ENCODE data around the gene PPP1R3F. TPM values are rescaled to one million over a fixed set of nuclear protein-coding genes. Genes with fewer than 3 reads are reported as not detected.
"Not testable (repeated sequence)": the region's sequence is repeated elsewhere in the genome, so short reads cannot be mapped to it uniquely, and the experiment has no call there.

PPP1R3F gene
- total and polyA plus RNA-seq, 9 of the 15 experiments (the other 6 are each of a cell fraction or from before 2014, with no cell fraction given), result 0.03 to 0.91 (median 0.43) TPM; not detected in 1

GRCh38 chrX:49307775-49308174 lies 38.2 kb downstream of the PPP1R3F start:
- CTCF ChIA-PET (ENCODE audit: low intra/inter-chr PET ratio); FAIRE-seq; intact Hi-C loops (cut with micrococcal nuclease); POLR2A ChIA-PET; H3K9ac ChIP-seq (ENCODE audit: insufficient read depth in 1 of 2, low read depth in 2 of 2, low read length in 2 of 2); ATAC-seq; H3K36me3 ChIP-seq (ENCODE audit: control insufficient read depth, insufficient read depth, low read length); H3K9me1 ChIP-seq (ENCODE audit: control insufficient read depth, insufficient read depth, low read length); H3K27me3 ChIP-seq (ENCODE audit: control insufficient read depth in 2 of 2, insufficient read depth in 2 of 2, low read length in 2 of 2); H3K9me3 ChIP-seq (replicated peaks; ENCODE audit: control insufficient read depth, insufficient read depth, low read depth, low read length); H3K79me2 ChIP-seq (ENCODE audit: control insufficient read depth, insufficient read depth, low read length); H3K4me3 ChIP-seq; H4K20me1 ChIP-seq (replicated peaks; ENCODE audit: control insufficient read depth, insufficient read depth, low read length); BruUV-seq (replicated peaks); TF ChIP-seq TEAD4 (CRISPR knock-in tag; IDR thresholded peaks at IDR 0.05; ENCODE audit: borderline replicate concordance): not testable (repeated sequence)
- peaks cover 10 to 11% of the 10 kb centered on the region in 2 experiments; a peak in 4 of 5 replicates for H3K4me1 ChIP-seq (replicated peaks in 1 of 2; ENCODE audit: control insufficient read depth in 2 of 2, insufficient read depth in 2 of 2, low read length in 2 of 2)
- peak overlapping the region; percentile 62; the same call in 1 of the 2 replicates for H2AFZ ChIP-seq (ENCODE audit: low read depth, low read length)
- peak; percentile 46 for TF ChIP-seq ARID1B (IDR thresholded peaks at IDR 0.05)
- peak; percentile 29; the same call in 1 of the 2 replicates for TF ChIP-seq SOX6 (IDR thresholded peaks at IDR 0.05)
- peak; percentile 62 for TF ChIP-seq TCF3 (CRISPR knock-in tag; IDR thresholded peaks at IDR 0.05)
- peak; percentile 37; the same call in 1 of the 2 replicates for TF ChIP-seq TAL1 (IDR thresholded peaks at IDR 0.05)
- TF ChIP-seq, protein P1, sequence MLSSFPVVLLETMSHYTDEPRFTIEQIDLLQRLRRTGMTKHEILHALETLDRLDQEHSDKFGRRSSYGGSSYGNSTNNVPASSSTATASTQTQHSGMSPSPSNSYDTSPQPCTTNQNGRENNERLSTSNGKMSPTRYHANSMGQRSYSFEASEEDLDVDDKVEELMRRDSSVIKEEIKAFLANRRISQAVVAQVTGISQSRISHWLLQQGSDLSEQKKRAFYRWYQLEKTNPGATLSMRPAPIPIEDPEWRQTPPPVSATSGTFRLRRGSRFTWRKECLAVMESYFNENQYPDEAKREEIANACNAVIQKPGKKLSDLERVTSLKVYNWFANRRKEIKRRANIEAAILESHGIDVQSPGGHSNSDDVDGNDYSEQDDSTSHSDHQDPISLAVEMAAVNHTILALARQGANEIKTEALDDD (IDR thresholded peaks at IDR 0.05), result peak; percentile 83
- TF ChIP-seq CBFA2T3 (IDR thresholded peaks at IDR 0.05), result peak; percentile 46; the same call in 1 of the 2 replicates
- 0 out of 2 replicates have a peak, but pooled peaks have one; percentile 16 for TF ChIP-seq TEAD4 (IDR thresholded peaks at IDR 0.05; ENCODE audit: low read length)
- peak; percentile 26; the same call in 1 of the 2 replicates for TF ChIP-seq MTA2 (IDR thresholded peaks at IDR 0.05; ENCODE audit: low read depth)
- DNase-seq (ENCODE audit: extremely low read depth in 1 of 4, low spot score in 3 of 4), result peak in 1 of 4 experiments; percentile 44
- WGBS (ENCODE audit: insufficient coverage, low coverage, missing lambda C conversion rate), result 0% methylated on average over 2 of the region's 2 CpGs
- H3K27ac ChIP-seq (ENCODE audit: extremely low read depth, low read depth, low read length), result peak overlapping the region; percentile 23; the same call in 1 of the 3 replicates
- in situ Hi-C loops (cut with MboI), result loop anchor here (10.0 kb wide), 1 partner anchor 257 kb away; the partner anchor contains the start of gene GAGE12F
- peak overlapping the region; percentile 83; the same call in 1 of the 2 replicates for H3K4me2 ChIP-seq (ENCODE audit: insufficient read depth, low read length)

Data from K562 (cell line).